ENCODE data around the gene KCNH3. TPM values are rescaled to one million over a fixed set of nuclear protein-coding genes. Genes with fewer than 3 reads are reported as not detected.

Gene KCNH3
- total and polyA plus RNA-seq, 2 experiments from 2014 or later, result 0.21 to 0.52 TPM

DNA sequence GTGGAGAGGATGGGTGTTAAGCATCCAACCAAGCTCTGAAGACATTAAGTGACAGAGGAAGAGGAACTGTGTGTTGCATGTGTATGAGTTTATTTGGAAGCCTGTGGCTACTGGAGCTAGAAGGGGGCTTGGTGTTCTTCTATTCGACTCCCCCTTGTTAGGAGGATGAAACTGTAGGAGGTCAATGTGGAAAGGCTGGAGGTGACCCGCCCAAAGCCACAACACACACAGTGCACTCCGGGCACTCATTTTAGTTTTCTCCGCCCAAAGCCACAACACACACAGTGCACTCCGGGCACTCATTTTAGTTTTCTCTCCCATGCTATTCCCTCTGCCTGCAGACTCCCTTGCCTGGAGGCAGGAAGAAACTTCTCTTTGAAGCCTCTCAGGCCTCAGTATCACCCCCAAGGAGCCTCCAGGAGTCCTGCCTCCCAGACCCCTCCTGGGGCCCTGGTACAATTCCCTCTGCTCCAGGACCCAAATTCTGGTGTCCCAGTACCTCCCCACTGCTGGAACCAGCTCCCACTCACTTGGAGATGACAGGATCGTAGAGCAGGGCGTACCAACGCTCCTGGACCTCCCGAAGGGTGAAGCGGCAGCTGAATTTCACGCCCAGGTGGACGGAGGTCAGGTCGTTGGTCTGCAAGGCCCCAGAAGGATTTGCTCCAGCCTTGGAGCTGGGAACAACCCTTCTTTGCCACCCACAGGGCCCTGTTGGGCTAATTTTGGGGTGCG lies 25.3 kb downstream of the KCNH3 start:
- H3K4me2 ChIP-seq, result no peak overlapping the region
- no peak overlapping the region for H3K27ac ChIP-seq (ENCODE audit: low read depth)
- ATAC-seq (no peak), DNase-seq (ENCODE audit: low spot score) (no peak)
- H3K79me2 ChIP-seq (replicated peaks; ENCODE audit: insufficient read depth), result peaks cover 19% of the 10 kb centered on the region
- no peak overlapping the region for H3K4me3 ChIP-seq
- H3F3A ChIP-seq (replicated peaks; ENCODE audit: low read depth), result peaks cover 4% of the 10 kb centered on the region; the same call in 1 of the 2 replicates
- no peak overlapping the region for H3K4me3 Mint-ChIP-seq
- H3K9me2 ChIP-seq (ENCODE audit: insufficient read depth), result no peaks in the 10 kb centered on the region
- no peaks in the 10 kb centered on the region; the same call in 2 of the 3 replicates for H3K9me3 Mint-ChIP-seq
- no peak overlapping the region; the same call in 1 of the 2 replicates for H3K27ac Mint-ChIP-seq
- H3K36me3 Mint-ChIP-seq (ENCODE audit: low read depth), result peaks cover 61% of the 10 kb centered on the region
- peaks cover 25% of the 10 kb centered on the region for H3K36me3 ChIP-seq (ENCODE audit: insufficient read depth)
- H3K4me1 Mint-ChIP-seq, result 0 out of 3 replicates have a peak, but pooled peaks cover 3% of the 10 kb centered on the region
- TF ChIP-seq EZH2phosphoT487 (IDR thresholded peaks at IDR 0.05; ENCODE audit: unreplicated experiment) (no peak), POLR2AphosphoS5 (IDR thresholded peaks at IDR 0.05; ENCODE audit: low read depth) (no peak), CREB1 (CRISPR knock-in tag; IDR thresholded peaks at IDR 0.05; ENCODE audit: low read depth) (no peak), JUNB (IDR thresholded peaks at IDR 0.05; ENCODE audit: unreplicated experiment) (no peak), EZH2 (IDR thresholded peaks at IDR 0.05; ENCODE audit: low read depth, unreplicated experiment) (no peak), ZNF114 (CRISPR knock-in tag; IDR thresholded peaks at IDR 0.05) (no peak), NANOG (IDR thresholded peaks at IDR 0.05; ENCODE audit: borderline replicate concordance) (no peak), STAT1 (IDR thresholded peaks at IDR 0.05; ENCODE audit: unreplicated experiment) (no peak), ZNF331 (CRISPR knock-in tag; IDR thresholded peaks at IDR 0.05; ENCODE audit: low read depth) (no peak)
- TF ChIP-seq, protein P1, sequence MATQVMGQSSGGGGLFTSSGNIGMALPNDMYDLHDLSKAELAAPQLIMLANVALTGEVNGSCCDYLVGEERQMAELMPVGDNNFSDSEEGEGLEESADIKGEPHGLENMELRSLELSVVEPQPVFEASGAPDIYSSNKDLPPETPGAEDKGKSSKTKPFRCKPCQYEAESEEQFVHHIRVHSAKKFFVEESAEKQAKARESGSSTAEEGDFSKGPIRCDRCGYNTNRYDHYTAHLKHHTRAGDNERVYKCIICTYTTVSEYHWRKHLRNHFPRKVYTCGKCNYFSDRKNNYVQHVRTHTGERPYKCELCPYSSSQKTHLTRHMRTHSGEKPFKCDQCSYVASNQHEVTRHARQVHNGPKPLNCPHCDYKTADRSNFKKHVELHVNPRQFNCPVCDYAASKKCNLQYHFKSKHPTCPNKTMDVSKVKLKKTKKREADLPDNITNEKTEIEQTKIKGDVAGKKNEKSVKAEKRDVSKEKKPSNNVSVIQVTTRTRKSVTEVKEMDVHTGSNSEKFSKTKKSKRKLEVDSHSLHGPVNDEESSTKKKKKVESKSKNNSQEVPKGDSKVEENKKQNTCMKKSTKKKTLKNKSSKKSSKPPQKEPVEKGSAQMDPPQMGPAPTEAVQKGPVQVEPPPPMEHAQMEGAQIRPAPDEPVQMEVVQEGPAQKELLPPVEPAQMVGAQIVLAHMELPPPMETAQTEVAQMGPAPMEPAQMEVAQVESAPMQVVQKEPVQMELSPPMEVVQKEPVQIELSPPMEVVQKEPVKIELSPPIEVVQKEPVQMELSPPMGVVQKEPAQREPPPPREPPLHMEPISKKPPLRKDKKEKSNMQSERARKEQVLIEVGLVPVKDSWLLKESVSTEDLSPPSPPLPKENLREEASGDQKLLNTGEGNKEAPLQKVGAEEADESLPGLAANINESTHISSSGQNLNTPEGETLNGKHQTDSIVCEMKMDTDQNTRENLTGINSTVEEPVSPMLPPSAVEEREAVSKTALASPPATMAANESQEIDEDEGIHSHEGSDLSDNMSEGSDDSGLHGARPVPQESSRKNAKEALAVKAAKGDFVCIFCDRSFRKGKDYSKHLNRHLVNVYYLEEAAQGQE (IDR thresholded peaks at IDR 0.05; ENCODE audit: unreplicated experiment), result no peak
- TF ChIP-seq, protein P2, sequence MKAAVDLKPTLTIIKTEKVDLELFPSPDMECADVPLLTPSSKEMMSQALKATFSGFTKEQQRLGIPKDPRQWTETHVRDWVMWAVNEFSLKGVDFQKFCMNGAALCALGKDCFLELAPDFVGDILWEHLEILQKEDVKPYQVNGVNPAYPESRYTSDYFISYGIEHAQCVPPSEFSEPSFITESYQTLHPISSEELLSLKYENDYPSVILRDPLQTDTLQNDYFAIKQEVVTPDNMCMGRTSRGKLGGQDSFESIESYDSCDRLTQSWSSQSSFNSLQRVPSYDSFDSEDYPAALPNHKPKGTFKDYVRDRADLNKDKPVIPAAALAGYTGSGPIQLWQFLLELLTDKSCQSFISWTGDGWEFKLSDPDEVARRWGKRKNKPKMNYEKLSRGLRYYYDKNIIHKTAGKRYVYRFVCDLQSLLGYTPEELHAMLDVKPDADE (IDR thresholded peaks at IDR 0.05), result no peak
- no peaks in the 10 kb centered on the region for H4K20me1 ChIP-seq (replicated peaks; ENCODE audit: insufficient read depth)
- H3K4me1 ChIP-seq (ENCODE audit: insufficient read depth), result peaks cover 6% of the 10 kb centered on the region
- no peak overlapping the region for H2AFZ ChIP-seq
- peaks cover 16% of the 10 kb centered on the region for H3K27me3 Mint-ChIP-seq (ENCODE audit: insufficient read depth, low read depth, poor library complexity)
- H3K27me3 ChIP-seq (ENCODE audit: insufficient read depth), result no peaks in the 10 kb centered on the region

Data from GM23338 (cell line).